HG03280 (cell line): ENCODE measurements around the gene MBNL1.
"Not testable (repeated sequence)": the region's sequence is repeated elsewhere in the genome, so short reads cannot be mapped to it uniquely, and the experiment has no call there.

Source experiments
- ATAC-seq: cut with Tn5 transposase; IDR thresholded peaks from one replicate; pipeline ENCODE4 v1.9.1; 2021; ENCODE audit warnings: mild to moderate bottlenecking, moderate library complexity; ENCODE audit not compliant: unreplicated experiment

Gene MBNL1

DNA sequence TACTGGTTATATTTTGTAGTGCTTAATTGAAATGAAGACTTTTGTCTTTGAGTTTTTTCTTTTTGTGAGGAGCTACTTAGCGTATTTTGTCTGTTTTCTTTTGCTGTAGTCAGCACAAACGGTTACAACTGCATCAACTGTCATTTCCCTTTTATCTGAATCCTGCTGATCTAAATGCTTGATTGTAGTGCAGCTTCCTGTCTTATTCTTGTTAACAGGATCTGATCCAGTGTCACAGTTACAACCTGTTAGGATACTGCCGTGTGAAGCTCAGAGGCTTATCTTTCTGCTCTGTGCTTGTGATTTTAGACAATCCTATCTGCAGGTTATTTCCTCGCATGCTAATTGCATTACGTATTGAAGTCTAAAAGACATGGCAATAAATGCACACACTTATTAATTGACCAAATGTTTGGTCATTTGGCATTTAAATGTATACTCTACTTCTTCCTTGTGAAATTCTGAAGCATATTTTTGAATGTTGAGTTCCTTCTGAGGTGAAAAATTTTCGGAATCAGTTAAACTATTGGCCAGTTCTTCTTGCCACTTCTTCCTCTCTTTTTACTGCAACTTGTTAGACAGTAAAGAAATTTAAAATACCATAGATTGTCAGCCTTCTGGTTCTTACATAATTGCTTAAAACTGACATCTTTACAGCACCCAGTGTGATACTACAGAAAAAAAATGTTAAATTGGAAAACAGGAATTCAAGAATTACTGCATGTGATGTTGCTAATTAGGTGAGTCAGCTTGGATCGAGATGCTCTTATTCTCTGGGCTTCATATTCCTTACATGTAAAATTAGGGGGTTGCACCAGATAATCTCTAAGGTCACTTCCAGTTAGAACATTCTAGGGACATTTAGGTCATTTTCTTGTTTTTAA is 168.2 kb downstream of the MBNL1 start:
- ATAC-seq = no peak

DNA sequence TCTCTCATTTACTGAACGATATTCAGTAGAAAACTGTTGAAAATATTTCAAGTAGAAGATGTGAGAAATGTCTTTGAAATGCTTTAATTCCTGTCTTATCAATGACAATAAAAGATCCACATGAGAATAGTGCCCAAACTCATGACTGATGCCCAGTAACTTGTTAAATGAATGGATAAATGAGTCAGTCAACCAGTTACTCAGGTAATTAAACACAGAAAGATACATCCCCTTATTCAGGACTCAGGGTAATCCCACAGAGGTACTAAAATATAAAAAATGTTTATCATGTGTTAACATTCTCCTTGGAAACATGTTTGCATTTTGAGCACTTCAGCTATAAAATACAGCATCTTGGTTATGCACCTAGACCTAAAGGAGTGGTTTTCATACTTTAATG is 169.5 kb downstream of the MBNL1 start:
- no peak for ATAC-seq

- ATAC-seq = no peak
Measured at GRCh38 chr3:152438706-152439105, 170.0 kb downstream of the MBNL1 start.

DNA sequence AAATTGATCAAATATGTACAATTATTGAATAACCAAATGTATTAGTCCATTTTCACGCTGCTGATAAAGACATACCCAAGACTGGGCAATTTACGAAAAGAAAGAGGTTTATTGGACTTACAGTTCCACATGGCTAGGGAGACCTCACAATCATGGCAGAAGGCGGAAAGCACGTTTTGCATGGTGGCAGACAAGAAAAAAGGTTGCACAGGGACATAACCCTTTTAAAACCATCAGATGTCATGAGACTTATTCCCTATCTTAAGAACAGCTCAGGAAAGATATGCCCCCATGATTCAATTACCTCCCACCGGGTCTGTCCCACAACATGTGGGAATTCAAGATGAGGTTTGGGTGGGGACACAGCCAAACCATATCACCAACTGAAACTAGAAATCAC is 171.5 kb downstream of the MBNL1 start:
- ATAC-seq = not testable (repeated sequence)

DNA sequence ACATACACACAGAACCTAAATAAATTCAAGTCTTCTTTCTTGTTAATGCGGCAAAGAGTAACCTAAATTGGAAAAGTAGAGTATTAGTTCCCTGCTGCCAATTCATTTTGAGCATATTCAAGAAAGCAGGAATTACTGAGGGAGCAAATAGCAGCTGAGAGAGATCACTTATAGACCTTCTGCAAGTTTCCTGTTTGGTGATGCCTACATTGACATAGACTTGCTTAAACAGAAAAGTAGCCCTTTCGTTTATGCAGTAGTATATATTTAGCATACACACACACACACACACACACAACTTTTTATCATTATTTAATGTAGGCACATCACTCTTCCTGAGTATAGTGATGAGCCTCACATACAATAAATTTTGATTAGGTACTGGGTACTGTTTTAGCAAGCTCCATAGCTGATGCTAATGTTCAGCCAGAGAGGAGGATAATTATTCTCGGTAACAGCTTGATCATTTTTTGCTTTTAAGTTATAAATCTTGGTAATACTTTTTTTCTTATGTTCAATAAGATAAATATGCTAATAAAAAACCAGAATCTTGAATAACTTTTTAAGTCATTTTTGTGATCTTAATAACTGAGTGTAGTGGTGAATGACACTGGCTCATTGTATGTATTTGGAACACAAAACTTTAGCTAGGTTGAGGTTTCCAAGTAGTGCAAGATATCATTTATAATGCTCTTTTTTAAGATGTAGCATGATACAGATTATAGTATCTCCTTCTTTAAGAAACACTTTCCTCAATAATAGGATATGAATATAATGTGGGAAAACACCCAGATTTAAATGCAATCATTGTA is 174.7 kb downstream of the MBNL1 start:
- no peak for ATAC-seq

- ATAC-seq = no peak
Measured at GRCh38 chr3:152444029-152444641, 175.4 kb downstream of the MBNL1 start.

DNA sequence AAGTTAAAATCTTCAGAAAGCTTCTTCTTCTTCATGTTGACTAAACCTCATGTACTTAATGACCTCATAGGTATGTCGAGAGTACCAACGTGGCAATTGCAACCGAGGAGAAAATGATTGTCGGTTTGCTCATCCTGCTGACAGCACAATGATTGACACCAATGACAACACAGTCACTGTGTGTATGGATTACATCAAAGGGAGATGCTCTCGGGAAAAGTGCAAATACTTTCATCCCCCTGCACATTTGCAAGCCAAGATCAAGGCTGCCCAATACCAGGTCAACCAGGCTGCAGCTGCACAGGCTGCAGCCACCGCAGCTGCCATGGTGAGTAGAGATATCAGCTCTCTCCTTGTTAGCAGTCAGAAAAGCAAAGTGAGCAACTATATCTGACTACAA is 176.5 kb downstream of the MBNL1 start:
- no peak for ATAC-seq

GRCh38 chr3:152446495-152446894 is 177.8 kb downstream of the MBNL1 start:
- ATAC-seq = no peak

GRCh38 chr3:152447511-152447910 is 178.8 kb downstream of the MBNL1 start:
- no peak for ATAC-seq

GRCh38 chr3:152448091-152448490 is 179.4 kb downstream of the MBNL1 start:
- no peak for ATAC-seq

GRCh38 chr3:152452318-152452717 is 183.6 kb downstream of the MBNL1 start:
- ATAC-seq = no peak

GRCh38 chr3:152454076-152454875 is 185.5 kb downstream of the MBNL1 start:
- ATAC-seq = no peak

GRCh38 chr3:152455989-152456388 is 187.3 kb downstream of the MBNL1 start:
- ATAC-seq = no peak

DNA sequence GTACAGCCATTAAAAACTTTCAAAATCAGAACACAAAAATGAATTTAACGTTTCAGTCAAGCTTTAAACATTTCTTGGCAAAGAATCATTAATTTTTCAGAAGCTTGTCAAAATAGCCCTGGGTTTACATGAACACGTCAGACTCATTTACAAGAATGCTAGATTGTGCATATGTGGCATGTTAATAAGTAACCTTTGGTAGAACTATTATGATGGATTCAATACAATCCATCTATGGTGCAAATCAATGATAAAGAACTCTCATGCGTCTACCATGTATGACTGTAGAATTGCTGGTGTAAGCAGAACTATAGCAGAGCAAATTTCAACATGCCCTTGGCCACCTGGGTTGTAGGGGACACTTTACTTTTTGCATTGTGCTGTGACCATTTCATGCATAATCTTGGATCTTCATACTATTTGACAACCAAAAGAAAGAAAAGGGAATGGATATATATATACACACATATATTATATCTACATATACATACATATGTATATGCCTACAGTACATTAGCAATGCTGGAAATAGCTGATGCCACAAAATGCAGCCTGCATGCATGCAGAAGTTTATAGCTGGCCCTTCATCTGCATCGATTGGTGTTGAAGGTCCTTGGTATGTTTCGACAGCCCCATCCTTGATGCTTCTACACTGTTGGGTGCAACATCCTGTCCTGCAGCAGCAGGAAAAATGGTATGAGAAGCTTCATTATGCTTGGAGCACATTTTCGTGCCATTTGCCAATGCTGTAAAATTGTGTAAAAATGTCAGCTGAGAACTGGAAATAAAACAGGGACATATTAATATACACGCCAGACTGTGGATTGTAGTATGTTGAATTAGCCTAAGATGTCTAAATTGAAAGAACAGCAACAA is 189.0 kb downstream of the MBNL1 start:
- ATAC-seq = no peak

DNA sequence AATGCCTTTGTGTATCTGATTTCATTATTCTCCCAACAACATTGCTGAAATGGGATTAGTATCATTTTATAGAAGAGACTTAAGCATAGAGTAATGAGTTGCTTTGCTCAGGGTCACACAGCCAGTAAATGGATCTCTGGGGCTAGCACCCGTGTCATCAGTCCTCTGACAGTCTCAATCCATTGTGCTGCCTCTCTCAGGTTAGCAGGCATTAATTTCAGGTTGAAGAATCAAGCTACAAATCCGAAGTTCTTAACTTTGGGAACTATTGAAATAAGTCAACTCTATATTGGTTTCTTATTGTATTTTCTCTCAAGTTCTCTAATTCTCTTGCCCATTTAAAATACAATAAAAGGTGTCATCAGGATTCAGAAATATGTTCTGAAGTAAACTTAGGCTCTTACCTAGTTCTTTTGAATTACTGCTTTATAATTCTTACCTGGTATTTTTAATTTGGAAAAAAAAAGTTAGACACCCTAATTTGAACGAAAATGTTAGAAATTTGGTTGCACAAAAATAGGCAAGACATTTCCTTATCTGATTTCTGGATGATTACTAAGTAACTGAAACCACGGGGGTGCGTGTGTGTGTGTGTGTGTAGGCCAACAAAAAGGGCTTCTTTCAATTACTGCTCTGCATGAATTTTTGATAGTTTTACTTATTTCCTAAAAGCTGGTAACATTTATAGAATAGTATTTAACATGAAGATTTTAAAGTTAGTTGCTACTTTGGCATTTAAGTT is 189.8 kb downstream of the MBNL1 start:
- no peak for ATAC-seq

- no peak for ATAC-seq
Measured at GRCh38 chr3:152459118-152459515, 190.4 kb downstream of the MBNL1 start.

- no peak for ATAC-seq
Measured at GRCh38 chr3:152459572-152459971, 190.8 kb downstream of the MBNL1 start.

- no peak for ATAC-seq
Measured at GRCh38 chr3:152460936-152461335, 192.2 kb downstream of the MBNL1 start.

GRCh38 chr3:152461460-152461859 is 192.7 kb downstream of the MBNL1 start:
- ATAC-seq = no peak
